Mammary epithelial cell (primary cell): ENCODE data around the gene GTSE1.

Experiments
- EZH2 ChIP-seq: IDR thresholded peaks from 2 replicates; pipeline ENCODE4 v1.6.1; 2012; ENCODE audit warnings: low read length, inconsistent platforms, borderline replicate concordance
- TF ChIP-seq, protein P1 (sequence below), 2 donors: IDR thresholded peaks in 1 of 2; conservative IDR thresholded peaks in 1 of 2; 2 replicates each; pipeline ENCODE4 v1.5.1; 2011 to 2012; ENCODE audit warnings: inconsistent platforms in 2 of 2, low read length in 2 of 2, mild to moderate bottlenecking in 2 of 2, control low read depth in 1 of 2, low read depth in 1 of 2; ENCODE audit not compliant: insufficient read depth in 1 of 2; ENCODE audit errors: extremely low read depth in 1 of 2

DNA sequence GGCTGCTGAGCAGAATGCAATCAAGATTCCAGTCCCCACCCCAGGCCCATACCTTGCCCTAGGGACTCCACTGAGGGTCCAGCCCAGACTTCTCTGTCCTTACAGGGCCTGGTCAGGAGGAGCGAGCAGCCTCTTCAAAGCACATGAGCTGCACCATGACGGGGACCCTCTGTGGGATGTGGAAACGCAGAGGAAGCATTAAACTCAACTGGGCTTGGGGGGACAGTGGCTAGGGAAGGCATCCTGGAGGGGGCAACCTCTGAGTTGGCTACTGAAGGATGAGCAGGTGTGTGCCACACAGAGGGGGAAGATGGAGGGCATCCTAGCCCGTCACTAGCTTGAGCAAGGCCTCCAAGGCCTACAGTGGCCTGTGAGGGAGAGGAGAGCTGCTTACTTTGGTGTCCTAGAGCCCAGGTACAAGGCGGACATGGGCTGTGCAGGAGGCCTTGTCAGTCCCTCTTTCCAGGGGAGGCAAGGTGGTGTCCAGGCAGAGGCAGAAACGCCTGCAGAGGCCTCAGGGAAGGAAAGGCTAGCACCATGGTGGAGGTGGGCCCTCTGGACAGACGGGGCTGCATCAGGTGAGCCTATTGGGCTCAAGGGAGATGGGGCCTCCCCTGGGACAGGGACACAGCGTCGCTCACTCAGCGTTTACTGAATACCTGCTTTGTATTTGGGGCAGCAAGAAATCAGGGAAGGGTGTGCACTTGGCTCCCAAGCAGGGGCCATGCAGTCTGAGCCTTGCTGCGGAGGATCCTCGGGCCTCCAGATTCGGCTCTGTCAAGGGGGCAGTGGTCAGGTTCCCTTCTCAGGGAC is 14.6 kb upstream of the GTSE1 start:
- TF ChIP-seq, protein P1, sequence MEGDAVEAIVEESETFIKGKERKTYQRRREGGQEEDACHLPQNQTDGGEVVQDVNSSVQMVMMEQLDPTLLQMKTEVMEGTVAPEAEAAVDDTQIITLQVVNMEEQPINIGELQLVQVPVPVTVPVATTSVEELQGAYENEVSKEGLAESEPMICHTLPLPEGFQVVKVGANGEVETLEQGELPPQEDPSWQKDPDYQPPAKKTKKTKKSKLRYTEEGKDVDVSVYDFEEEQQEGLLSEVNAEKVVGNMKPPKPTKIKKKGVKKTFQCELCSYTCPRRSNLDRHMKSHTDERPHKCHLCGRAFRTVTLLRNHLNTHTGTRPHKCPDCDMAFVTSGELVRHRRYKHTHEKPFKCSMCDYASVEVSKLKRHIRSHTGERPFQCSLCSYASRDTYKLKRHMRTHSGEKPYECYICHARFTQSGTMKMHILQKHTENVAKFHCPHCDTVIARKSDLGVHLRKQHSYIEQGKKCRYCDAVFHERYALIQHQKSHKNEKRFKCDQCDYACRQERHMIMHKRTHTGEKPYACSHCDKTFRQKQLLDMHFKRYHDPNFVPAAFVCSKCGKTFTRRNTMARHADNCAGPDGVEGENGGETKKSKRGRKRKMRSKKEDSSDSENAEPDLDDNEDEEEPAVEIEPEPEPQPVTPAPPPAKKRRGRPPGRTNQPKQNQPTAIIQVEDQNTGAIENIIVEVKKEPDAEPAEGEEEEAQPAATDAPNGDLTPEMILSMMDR (conservative IDR thresholded peaks at IDR 0.05 in 1 of 2, IDR thresholded peaks at IDR 0.05 in 1 of 2; ENCODE audit: extremely low read depth in 1 of 2, insufficient read depth in 1 of 2, low read depth in 1 of 2, low read length in 2 of 2), result no peak
- TF ChIP-seq EZH2, result no peak
